Vagina (tissue), 2 donors: Measurements from ENCODE around the gene IL17RA.

Source experiments
- POLR2AphosphoS5 ChIP-seq, 2 donors: sonication (generic); formaldehyde crosslinking; IDR thresholded peaks; one replicate each; pipeline ENCODE4 v1.9.0; 2017; ENCODE audit warnings: antibody characterized with exemption in 2 of 2, mild to moderate bottlenecking in 2 of 2, low read depth in 1 of 2; ENCODE audit not compliant: insufficient read depth in 1 of 2
- TF ChIP-seq, protein P1 (sequence below), 3 experiments: fragments of 450-650 bp in 2 of 3; fragments of 200-600 bp in 1 of 3; sonication (generic) in 1 of 3; IDR thresholded peaks; one replicate each; pipeline ENCODE4 v1.5.1; 2017 to 2019; ENCODE audit warnings: antibody characterized with exemption in 3 of 3, mild to moderate bottlenecking in 2 of 3, moderate library complexity in 2 of 3

DNA sequence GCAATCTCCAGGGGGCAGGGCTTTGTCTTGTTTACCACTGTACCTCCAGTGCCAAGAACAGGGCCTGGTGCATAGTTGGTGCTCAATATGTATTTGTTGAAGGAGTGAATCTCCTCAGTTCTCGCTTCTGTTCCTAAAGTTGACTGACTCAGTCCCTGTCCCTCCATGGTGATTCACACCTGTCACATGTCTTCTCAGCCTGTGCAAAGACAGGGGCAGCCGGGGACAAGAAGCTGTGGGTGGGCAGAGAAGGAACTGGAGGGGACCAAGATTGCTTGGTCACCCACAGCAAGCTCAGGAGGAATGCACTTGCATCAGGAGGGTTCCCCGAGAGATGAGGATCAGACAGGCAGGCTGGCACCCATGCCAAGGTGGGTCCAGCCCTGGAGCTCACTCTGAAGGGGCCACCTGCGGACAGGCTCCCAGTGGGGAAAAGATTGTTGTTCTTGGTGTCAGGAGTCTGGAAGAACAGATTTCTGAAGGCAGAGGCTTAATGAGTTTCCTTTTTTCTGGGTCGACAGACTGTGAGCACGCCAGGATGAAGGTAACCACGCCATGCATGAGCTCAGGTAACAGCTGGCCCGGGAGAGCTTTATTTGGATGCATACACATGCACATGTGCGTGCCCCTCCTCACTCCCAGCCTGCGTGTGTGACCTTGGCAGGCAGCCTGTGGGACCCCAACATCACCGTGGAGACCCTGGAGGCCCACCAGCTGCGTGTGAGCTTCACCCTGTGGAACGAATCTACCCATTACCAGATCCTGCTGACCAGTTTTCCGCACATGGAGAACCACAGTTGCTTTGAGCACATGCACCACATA, 16.9 kb downstream of the IL17RA start:
- TF ChIP-seq, protein P1, sequence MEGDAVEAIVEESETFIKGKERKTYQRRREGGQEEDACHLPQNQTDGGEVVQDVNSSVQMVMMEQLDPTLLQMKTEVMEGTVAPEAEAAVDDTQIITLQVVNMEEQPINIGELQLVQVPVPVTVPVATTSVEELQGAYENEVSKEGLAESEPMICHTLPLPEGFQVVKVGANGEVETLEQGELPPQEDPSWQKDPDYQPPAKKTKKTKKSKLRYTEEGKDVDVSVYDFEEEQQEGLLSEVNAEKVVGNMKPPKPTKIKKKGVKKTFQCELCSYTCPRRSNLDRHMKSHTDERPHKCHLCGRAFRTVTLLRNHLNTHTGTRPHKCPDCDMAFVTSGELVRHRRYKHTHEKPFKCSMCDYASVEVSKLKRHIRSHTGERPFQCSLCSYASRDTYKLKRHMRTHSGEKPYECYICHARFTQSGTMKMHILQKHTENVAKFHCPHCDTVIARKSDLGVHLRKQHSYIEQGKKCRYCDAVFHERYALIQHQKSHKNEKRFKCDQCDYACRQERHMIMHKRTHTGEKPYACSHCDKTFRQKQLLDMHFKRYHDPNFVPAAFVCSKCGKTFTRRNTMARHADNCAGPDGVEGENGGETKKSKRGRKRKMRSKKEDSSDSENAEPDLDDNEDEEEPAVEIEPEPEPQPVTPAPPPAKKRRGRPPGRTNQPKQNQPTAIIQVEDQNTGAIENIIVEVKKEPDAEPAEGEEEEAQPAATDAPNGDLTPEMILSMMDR (IDR thresholded peaks at IDR 0.05): no peak
- TF ChIP-seq POLR2AphosphoS5 (IDR thresholded peaks at IDR 0.05; ENCODE audit: insufficient read depth in 1 of 2, low read depth in 1 of 2): no peak
